SW 1271 (cell line): ENCODE results near the gene THSD4.

Source experiments
- DNase-seq, 2 experiments: peaks; one replicate each; lab custom pipeline; 2025; lab: John Stamatoyannopoulos, UW

THSD4 gene

DNA sequence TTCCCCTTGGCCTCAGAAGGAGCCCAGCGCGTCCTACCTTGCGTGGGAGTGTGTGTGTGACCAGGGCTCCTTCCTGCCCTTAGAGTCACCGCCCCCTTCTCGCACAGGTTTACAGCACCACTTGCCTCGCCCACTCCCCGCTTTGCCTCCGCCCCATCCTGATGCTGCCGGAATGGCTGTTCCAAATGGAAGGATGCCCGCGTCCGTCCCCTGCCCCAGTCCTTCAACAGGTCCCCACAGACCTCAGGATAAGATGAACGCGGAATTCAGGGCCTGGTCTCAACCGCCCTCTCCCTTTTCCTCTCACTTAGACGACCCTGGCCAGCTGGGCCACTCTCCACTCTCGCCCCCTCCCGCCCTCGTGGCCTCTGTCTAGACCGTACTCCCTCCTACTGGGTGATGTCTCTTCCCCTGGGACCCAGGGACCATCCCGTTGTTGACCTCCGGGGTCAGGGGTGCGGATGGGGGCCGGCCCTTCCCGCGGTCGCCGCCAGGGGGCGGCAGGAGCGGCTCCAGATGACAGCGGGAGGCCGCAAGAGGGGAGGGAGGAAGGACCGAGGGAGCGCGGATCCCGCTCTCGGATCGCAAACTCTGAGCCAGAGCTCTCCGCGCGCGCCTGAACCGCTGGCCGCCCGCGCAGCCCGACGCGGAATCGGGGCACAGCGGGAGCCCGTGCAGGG lies at the start of gene THSD4:
Gene THSD4 (plus strand): TSS at position 585 of the 680 bp plus-strand sequence.
- DNase-seq, result peak; percentile 32 to 74

DNA sequence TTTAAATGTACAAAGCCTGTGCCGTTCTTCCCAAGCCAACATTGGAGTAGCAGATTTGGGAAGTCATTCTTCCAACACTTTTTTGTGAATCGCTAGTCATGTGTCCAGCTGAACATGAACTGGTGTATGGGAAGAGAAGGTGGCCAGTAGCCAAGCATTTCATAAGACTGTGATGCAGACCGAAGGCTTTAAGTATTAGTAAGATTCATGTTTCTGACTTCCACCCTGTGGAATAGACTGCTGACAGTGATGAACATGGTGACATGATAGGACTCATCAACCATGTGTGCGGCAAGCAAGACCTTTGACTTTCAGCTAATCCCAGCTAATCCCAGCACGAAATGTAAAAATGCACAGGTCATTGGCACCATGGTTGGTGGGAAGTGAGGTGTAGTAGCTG lies 48.3 kb upstream of the THSD4 start:
- no peak for DNase-seq

DNA sequence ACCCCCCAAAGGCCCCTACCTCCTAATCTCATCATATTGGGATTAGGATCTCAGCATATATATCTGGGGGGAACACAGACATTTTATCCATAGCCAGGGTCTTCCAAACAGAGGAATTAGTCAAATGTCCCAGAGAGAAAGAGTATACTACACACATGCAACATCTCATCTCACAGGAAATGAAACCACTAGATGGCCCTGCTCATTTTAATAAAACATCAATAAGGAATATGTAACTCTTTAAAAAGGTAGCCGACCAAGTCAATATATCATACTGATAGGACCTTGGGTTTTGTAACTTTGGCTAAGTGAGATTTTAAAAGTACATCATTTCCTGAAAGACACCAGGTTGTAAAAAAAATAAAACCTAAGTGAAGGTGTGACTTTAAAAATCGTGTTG lies 45.6 kb upstream of the THSD4 start:
- no peak for DNase-seq

DNA sequence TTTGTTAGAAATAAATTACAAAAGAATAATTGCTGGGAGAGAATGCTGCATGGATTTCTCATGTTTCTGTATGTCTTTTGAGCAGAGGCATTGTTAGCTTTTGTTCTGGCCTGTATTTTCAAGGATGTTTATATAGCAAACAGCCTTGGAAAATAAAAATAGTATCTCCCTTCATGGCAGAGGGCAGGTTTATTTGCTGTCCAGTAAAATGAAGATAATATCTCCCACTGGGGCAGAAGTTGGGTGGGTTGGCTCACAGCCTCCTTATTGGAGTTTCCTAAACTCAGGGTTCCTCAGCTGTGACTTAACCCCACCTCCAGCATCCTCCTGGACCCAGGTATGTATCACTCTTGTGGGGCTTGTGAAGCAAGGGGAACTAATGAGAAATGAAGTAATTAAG lies 43.7 kb upstream of the THSD4 start:
- DNase-seq, result no peak

DNA sequence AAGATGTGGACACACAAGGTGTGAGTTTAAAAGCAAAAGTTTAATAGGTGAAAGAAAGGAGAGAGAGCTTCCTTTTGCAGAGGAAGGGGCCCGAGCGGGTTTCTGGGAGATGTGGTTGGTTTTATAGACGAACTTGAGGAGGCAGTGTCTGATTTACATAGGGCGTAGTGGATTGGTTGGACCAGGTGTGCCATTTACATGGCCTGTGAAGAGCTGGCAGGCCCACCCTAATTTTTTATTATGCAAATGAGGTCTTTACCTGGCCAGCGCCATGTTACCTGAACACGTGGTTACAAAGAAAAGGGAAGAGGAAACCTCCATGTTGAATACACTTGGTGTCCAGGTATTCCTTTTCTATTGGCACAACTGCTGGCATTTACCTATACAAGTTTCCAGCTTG lies 42.8 kb upstream of the THSD4 start:
- DNase-seq, result no peak

DNA sequence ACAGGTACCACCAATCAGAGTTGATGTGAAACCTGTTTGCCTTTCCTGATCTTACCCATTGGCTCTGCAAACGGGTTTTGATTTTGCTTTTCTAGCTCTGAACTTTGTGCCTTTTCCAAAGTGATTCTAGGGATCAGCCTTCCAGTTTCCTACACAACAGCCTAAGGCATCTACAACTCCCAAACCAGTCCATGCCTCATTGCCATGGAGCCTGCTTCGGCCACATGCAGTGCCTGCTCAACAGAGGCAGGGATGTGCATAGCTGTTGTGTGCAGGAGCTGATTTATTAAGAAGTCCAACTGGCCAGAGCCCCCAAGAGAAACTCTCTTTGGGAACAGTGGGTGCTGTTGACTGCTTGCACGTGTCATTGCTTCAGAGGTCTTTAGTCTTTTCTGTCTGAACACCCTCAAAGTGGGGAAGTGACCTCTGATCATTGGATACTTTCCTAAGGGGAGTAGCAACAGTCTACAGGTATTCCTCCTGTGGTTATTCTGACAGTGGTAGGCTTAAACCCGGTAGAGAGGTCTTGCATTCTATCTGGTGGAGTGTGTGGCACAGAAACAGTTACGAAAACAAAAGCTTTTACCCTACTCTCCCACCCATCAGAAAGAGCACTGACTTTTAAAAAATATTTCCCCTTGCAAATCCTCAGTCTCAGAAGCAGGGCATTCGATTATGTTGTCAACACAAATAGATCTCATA lies 36.6 kb upstream of the THSD4 start:
- DNase-seq, result no peak

DNA sequence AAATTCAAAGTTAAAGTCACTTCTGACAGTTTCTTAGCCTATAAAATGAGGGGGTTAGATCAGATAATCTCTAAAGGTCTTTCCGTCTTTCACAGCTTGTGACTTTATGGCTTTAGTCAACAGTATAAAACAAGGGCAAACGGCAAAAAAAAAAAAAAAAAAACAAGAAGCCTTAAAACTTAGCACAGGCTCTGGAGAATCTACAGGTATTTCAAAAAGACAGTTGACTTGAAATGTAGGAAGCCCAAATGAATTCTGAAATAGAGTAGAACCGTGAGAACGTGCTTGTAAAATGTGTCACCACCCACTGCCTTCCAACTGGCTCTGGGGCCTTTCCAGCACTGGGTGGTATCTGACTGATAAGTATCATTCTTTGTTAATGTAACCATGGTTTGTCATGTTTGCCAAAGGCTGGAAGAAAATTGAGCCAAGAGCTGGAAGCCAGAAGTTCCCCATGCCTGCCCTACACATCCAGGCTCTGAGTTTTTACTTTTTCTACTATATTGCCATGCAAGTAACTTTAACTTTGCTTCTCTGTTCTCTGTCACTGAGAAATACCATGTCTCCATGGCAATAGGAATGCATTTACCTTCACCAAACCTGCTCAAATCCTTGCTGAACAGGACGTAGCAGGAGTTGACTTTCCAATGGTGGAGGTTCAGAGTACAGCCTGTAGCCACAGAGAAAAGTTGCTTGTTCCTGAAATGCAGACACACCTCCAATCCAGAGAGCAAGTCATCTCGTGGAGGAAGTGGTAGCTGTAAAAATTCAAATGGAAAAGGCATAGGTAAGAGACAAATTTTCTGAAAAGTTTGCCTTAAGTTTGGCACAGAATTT lies 35.8 kb upstream of the THSD4 start:
- no peak for DNase-seq

DNA sequence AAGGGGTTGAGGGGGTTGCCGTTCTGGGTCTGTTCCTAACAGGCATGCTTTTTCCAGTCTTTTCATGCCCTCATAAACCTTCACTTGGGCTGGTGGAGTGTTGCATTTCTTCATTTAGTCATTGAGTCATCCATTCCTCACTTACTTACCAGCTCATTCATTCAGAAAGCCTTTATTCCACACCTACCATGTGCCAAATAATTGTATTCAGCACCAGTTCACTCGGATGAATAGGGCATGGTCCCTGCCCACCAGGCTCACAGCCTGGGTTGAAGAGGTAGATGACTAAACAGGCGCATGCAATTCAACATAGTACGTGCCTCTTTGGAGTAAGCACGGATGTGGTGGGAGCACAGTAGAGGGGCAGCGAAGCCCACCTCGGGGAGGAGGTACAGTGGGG lies 35.1 kb upstream of the THSD4 start:
- no peak for DNase-seq

DNA sequence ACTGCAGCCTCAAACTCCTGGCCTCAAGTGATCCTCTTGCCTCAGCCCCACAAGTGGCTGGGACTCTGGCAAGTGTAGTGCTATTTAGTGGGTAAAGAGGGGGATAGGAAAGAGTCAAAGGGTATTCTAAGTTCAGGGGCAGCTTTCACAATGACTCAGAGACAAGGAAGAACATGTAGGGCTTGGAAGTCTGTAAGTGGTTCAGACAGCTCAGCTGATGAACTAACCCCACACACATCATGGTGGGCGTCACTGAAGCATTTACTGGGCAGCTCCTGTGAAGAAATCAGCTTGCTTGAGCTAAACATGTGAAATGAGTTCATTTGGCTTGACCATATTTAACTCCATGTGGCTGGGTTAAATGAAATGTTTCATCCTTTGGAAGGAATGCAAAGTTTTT lies 34.6 kb upstream of the THSD4 start:
- DNase-seq, result no peak

DNA sequence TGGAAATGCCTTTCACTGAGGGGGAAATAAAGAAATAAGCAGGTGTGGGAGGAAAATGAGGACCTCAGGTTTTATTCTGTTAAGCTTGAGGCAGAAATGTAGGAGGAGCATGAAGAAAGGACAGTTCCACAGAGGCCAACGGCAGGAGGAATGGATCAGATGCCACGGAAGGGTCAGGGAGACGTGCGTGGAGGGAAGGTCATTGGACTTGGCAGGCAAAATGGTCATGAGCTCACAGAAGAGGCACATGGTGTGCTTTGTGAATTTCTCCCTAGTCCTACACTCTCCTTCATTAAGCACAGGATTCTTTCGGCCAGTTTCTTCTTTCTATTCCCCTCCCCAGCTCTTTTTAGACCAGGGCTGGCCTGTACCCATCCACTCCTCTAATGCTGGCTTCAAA lies 32.5 kb upstream of the THSD4 start:
- no peak for DNase-seq

DNA sequence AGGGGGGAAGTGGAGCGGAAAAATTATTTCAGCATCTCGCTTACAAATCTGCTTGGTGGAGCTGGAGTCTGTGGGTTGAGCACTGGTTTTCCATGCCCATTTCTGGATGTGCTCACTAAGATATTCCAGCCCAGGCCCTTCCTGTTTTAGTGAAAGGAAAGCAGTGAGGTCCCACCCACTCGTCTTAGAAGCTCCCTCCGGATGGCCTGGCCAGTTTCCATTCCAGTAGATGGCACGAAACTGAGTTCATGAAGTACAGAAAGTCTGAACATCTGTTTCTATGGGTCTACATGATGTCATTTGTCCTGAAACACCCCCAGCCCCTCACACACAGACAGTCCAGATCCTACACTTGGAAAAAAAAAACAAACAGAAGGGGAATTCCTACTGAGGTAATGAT lies 31.9 kb upstream of the THSD4 start:
- no peak for DNase-seq

DNA sequence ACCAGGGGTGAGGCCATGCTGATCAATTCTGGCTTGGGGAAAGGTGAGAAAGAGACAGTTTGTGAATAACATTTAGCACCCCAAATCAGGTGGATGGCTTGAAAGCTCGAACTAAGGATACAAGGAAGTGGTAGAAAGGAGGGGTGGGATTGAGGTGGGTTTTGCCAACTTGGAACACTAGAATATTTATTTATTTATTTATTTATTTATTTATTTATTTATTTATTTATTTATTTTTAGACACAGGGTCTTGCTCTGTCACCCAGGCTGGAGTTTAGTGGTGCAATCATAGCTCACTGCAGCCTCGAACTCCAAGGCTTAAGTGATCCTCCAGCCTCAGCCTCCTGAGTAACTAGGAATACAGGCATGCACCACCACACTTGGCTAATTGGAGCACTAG lies 31.0 kb upstream of the THSD4 start:
- no peak for DNase-seq

DNA sequence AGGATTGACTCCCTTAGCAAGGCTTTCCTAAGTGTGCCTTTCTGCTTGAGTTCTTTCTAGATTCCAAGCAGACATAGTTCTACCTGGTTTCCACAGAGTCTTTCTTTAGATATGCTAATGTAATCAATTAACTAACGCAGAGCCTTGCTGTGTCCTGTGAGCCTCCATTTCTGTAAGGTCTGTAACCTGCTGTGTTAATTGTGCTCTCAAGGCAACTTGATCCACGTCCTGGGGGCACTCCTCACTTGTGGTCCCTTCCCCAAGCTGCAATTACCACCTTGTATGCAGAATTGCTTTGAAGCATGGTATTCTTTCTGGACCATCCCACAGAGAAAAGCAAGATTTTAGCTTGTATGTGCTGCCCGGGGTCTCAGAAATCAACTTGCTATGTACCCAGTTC lies 29.5 kb upstream of the THSD4 start:
- DNase-seq, result no peak

DNA sequence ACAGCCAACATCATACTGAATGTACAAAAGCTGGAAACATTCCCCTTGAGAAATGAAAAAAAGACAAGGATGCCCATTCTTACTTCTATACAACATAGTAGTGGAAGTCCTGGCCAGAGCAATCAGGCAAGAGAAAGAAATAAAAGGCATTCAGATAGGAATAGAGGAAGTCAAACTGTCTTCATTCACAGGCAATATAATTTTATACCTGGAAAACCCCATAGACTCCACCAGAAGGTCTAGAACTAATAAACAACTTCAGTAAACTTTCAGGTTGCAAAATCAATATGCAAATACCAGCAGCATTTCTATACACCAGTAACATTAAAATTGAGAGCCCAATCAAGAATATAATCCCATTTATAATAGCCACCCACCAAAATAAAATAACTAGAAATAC lies 27.1 kb upstream of the THSD4 start:
- no peak for DNase-seq

DNA sequence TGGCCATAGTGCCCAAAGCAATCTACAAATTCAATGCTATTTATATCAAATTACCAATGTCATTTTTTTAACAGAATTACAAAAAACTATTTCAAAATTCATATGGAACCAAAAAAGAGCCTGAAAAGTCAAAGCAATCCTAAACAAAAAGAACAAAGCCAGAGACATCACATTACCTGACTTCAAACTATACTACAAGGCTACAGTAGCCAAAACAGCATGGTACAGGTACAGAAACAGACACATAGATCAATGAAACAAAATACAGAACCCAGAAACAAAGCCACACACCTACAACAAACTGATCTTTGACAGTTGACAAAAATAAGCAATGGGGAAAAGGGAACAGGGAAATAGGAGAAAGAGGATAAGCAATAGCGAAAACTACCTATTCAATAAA lies 26.6 kb upstream of the THSD4 start:
- no peak for DNase-seq

DNA sequence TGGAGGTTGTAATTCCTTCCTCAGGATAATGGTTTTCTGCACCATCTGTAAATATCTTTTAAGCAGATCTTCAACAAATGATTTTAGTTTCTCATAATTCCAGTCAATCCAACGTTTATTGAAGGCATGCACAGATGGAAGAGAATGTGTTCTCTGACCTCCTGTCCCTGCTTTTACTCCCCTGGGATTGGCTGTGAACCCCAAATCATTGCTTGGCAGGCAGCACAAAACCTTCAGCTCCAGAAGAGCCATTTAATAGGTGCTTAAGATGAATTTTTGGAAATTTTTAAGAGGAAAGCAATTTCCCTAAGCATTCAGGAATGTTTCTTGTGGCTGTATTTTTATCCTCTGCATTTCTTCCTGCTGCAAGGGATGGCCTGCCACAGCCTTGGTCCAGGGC lies 25.5 kb upstream of the THSD4 start:
- DNase-seq, result no peak

DNA sequence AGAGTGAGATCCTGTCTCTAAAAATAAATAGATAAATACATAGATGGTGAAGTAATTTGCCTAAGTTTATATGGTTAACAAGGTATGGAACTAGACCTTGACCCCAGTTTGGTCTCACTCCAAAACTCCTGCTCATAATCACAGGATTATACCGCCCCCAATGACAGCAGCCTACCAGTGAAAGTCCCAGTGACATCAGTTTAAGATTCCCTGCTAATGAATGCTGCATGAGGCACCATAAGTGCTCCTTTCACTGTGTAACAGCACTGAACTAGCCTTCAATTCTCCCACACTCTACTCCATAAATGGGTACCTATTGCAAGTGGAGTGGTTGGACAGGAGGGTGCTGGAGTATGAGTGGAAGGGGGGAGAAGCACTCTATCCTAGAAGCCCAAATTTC lies 23.7 kb upstream of the THSD4 start:
- no peak for DNase-seq

DNA sequence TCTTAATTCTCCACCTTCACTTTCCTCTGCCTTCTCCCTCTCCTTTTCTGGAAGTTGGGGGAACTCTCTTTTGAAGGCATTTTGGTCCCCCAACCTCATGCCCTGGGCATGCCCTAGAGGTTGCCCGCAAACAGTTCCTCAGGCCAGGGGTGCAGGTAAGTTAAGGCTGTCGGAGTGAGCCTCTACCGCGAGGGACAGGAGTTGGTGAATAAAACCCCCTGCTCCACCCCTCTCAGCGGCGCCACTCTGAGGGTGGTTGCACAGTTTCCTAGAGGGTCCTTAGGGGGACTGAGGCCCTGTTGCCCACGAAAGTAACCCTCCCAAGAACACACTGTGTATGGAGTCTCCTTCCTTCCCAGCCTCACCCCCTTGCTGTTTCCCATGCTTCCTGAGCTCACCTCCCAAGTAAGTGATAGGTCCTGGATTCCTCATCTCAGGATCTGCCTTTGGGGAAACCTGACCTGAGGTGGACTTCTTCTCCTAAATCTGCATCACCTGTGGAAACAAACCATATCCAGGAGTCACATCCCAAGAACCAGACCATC lies 23.1 kb upstream of the THSD4 start:
- no peak for DNase-seq

DNA sequence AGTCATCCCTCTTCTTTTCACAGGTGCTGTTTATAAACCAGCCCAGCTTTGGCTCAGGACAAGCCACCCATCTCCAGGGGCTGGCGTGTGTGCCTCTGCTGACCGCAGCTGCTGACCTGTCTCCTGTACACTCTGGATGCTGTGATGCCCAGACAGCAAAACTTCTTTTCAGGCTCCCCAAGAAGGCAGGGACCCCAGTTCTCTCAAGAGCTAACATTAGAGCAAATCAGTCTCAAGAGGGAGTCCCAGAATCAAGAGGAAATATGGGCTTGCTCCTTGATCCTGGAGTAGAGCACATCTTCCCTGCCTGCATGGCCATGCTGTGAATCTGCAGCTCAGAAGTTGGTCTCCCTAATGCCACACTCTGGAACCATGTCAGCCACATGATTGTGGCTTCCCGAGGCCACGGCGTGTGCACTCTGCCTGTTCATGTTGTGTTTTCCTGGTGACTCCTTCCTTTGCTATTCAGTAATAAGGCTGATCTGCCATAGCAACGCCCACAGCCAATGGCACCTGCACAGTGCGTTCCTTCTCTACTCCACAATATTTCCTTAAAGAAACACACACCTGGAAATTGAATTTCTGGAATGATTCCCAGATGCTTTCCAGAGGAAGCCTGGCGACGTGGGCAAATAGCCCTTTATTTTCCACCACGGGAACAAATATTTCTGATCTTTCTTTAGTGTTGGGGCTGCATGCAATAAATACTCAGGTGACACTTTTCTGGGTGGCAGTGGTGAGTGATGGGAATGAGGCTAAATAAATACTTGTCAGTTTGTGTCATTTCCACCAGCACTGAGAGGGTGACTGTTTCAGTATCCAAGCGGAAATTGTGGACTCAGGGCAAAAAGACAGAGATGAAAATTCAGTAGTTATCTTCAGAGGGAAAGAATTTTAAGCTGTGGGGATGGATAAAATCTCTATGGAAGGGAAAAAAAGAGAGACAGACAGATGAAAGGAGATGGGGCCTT lies 21.9 kb upstream of the THSD4 start:
- DNase-seq, result peak; percentile 42 to 81

DNA sequence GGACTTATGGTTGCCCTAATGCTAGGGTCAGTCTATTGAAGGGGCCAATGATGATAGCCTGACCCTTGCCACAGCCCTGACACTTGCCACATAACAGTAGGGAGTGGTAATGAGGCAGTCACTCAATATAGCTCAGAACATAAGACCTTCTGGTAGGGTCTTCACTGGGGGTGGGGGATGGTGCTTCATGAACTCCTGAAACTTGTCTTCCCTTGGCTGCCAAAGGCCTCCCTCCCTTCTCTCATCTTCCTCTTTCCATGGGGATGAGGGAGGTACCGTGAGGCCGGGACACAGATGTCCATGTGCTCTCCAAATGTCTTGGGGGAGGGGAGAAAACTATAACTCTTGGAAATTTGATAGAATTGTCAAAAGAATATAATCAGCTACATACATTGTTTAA lies 21.1 kb upstream of the THSD4 start:
- no peak for DNase-seq

DNA sequence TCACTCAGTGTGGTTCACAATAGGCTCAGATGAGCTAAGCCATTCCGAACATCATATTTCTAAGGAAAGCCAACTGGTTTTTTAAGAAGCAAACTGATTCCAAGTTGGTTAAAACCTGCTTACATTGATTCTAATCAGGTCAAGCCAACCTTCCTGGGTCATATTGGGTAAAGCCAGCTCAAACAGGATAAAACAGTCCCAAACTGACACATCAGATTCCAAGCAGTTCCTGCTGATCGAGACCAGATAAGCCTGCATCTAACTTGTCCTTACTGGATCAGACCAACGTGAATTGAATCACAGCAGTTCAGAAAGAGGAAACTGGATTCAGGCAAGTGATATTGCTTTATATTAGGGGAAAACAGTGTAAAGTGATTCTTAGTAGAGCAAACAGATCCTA lies 18.6 kb upstream of the THSD4 start:
- no peak for DNase-seq

DNA sequence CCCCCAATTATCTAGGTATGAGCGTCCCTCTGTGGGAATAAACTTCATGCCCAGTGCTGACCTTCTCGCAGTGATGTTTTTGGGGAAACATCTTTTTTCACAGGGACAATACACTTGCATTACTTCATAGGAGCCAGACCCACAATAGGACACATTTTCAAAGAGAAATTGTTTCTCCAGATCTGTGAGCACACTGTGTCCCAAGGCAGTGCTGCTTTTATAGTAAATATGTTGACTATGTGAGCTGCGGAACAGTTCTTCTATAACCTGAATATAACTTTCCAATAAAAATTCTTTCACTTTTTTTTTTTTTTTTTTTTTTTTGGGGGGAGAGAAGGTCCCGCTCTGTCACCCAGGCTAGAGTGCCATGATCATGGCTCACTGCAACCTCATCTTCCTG lies 17.4 kb upstream of the THSD4 start:
- DNase-seq, result no peak
